ENCODE data around the gene ZFHX3. TPM values are rescaled to one million over a fixed set of nuclear protein-coding genes. Genes with fewer than 3 reads are reported as not detected.

ZFHX3 gene
- total and polyA plus RNA-seq, 11 donors = 3.8 to 21.6 (median 13.6) TPM

- no peak for DNase-seq
- intact Hi-C loops (cut with DNase I) = loop anchor here in 2 of 10 donors (2.0 to 10.0 kb wide), 2 partner anchors 45 to 61 kb away; partner anchors contain the start of gene ZFHX3 (in 1 of the 2)
- Histone ChIP-seq H3K27ac (peak overlapping the region in 3 of 12 donors; percentile 2 to 89 (median 80)), H3K4me1 (peaks cover 5 to 62% (median 42%) of the 10 kb centered on the region in 12 donors), H3K27me3 (no peaks in the 10 kb centered on the region), H3K36me3 (no peaks in the 10 kb centered on the region), H3K4me3 (no peak overlapping the region), H3K9me3 (no peaks in the 10 kb centered on the region)
- WGBS, 4 donors = 91 to 99% (median 94%) methylated on average over 2 of the region's 2 CpGs
- ATAC-seq = no peak
- no peak for TF ChIP-seq CTCF (IDR thresholded peaks at IDR 0.05)
- TF ChIP-seq POLR2A (IDR thresholded peaks at IDR 0.05) = no peak
Observed at GRCh38 chr16:72983728-72984350, 64.1 kb downstream of the ZFHX3 start.

GRCh38 chr16:72983241-72983640 is 64.7 kb downstream of the ZFHX3 start:
- TF ChIP-seq POLR2A (IDR thresholded peaks at IDR 0.05) (no peak), CTCF (IDR thresholded peaks at IDR 0.05) (no peak)
- no peak for DNase-seq
- H3K36me3 ChIP-seq = no peaks in the 10 kb centered on the region
- intact Hi-C loops (cut with DNase I) = loop anchor here in 1 of 10 donors (10.0 kb wide), 1 partner anchor 62 kb away; the partner anchor contains the start of gene ZFHX3
- peak overlapping the region in 1 of 12 donors; percentile 2 for H3K27ac ChIP-seq
- no peak overlapping the region for H3K4me3 ChIP-seq
- no peaks in the 10 kb centered on the region for H3K27me3 ChIP-seq
- ATAC-seq = no peak
- peaks cover 8 to 59% (median 41%) of the 10 kb centered on the region in 12 donors for H3K4me1 ChIP-seq
- 85 to 90% (median 87%) methylated on average over 9 of the region's 9 CpGs for WGBS, 4 donors
- H3K9me3 ChIP-seq = no peaks in the 10 kb centered on the region

- no peak for DNase-seq
- peaks cover 0 to 53% (median 36%) of the 10 kb centered on the region in 12 donors for H3K4me1 ChIP-seq
- H3K27ac ChIP-seq = no peak overlapping the region
- 89 to 95% (median 93%) methylated on average over 9 of the region's 9 CpGs for WGBS, 4 donors
- H3K9me3 ChIP-seq = no peaks in the 10 kb centered on the region
- intact Hi-C loops (cut with DNase I) = loop anchor here in 1 of 10 donors (10.0 kb wide), 1 partner anchor 65 kb away; the partner anchor contains the start of gene ZFHX3
- H3K4me3 ChIP-seq = no peak overlapping the region
- ATAC-seq = no peak
- no peaks in the 10 kb centered on the region for H3K27me3 ChIP-seq
- TF ChIP-seq POLR2A (IDR thresholded peaks at IDR 0.05) (no peak), CTCF (IDR thresholded peaks at IDR 0.05) (no peak)
- no peaks in the 10 kb centered on the region for H3K36me3 ChIP-seq
Observed at GRCh38 chr16:72979974-72980373, 68.0 kb downstream of the ZFHX3 start.

- TF ChIP-seq CTCF (IDR thresholded peaks at IDR 0.05) (no peak), POLR2A (IDR thresholded peaks at IDR 0.05) (no peak)
- DNase-seq (no peak), ATAC-seq (peak in 3 of 4 donors; percentile 55 to 87 (median 70))
- Histone ChIP-seq H3K4me1 (peaks cover 0 to 48% (median 25%) of the 10 kb centered on the region in 12 donors), H3K27ac (peak overlapping the region in 4 of 12 donors; percentile 2 to 48 (median 28)), H3K9me3 (no peaks in the 10 kb centered on the region), H3K4me3 (no peak overlapping the region), H3K27me3 (no peaks in the 10 kb centered on the region), H3K36me3 (no peaks in the 10 kb centered on the region)
- 60 to 73% (median 66%) methylated on average over 7 of the region's 7 CpGs for WGBS, 4 donors
- intact Hi-C loops (cut with DNase I) = no loop called here
Observed at GRCh38 chr16:72978212-72978611, 69.7 kb downstream of the ZFHX3 start.

Measured in heart left ventricle (tissue), 16 donors.